HCT116 (cell line): ENCODE data around the gene SPATA16. TPM values are rescaled to one million over a fixed set of nuclear protein-coding genes. Genes with fewer than 3 reads are reported as not detected.

Experiments used
- ATAC-seq: fragments of 200-7000 bp; cut with Tn5 transposase; 2 replicates; pipeline ENCODE4 v1.9.1; 2020; ENCODE audit warnings: mild to moderate bottlenecking, moderate library complexity
- BruUV-seq: library from RNA; stranded (reverse); fragments of 400-500 nt; replicated peaks from 2 replicates; lab custom pipeline; 2021; lab: Mats Ljungman, UMichigan
- CTCF ChIA-PET: fragments of 300-600 bp; sonication (Branson Sonifier 250); formaldehyde crosslinking; loops from one replicate; lab custom pipeline; 2021; ENCODE audit warnings: antibody characterized with exemption; lab: Charles Lee
- POLR2A ChIA-PET: fragments of 300-600, 350-600 bp; sonication (Branson Sonifier 250); formaldehyde crosslinking; loops from one replicate; lab custom pipeline; 2021; ENCODE audit warnings: antibody characterized with exemption; lab: Charles Lee
- RAD21 ChIA-PET, 2 experiments: fragments of 300-600 bp; sonication (Branson Sonifier 250); formaldehyde crosslinking; loops; one replicate each; lab custom pipeline; 2023; ENCODE audit warnings: low total read pairs in 2 of 2; ENCODE audit not compliant: uncharacterized antibody in 2 of 2, unreplicated experiment in 2 of 2, low non-redundant PET in 1 of 2; lab: Charles Lee
- DNase-seq: peaks from one replicate; pipeline ENCODE4 v3.0.0-alpha.2; 2010; ENCODE audit warnings: low read depth, low spot score
- H2AFZ ChIP-seq: fragments of 200-600 bp; shearing (Covaris generic), sonication (generic); 2 replicates; pipeline ENCODE4 v1.6.1; 2017; ENCODE audit warnings: low read depth, mixed run types, mixed read lengths, antibody characterized with exemption, low read length; ENCODE audit not compliant: poor library complexity, severe bottlenecking
- H3K27ac ChIP-seq: 2 replicates; pipeline ENCODE4 v1.5.1; 2012; ENCODE audit warnings: low read depth, low read length
- H3K27me3 ChIP-seq: fragments of 200-600 bp; sonication (generic); 2 replicates; pipeline ENCODE4 v1.6.1; 2016; ENCODE audit warnings: mixed run types, low read length, mixed read lengths; ENCODE audit not compliant: insufficient read depth
- H3K36me3 ChIP-seq, 2 experiments: fragments of 200-500 bp in 1 of 2; fragments of 200-600 bp in 1 of 2; sonication (Bioruptor generic) in 1 of 2; sonication (generic) in 1 of 2; 2 replicates each; pipeline versions ENCODE4 v1.5.1 to v1.6.1; 2014 to 2016; ENCODE audit warnings: low read length in 2 of 2, inconsistent platforms in 1 of 2, mixed read lengths in 1 of 2, mixed run types in 1 of 2; ENCODE audit not compliant: insufficient read depth in 2 of 2, control insufficient read depth in 1 of 2
- H3K4me1 ChIP-seq, 2 experiments: fragments of 200-600 bp in 1 of 2; sonication (generic) in 1 of 2; 2 replicates each; pipeline versions ENCODE4 v1.5.1 to v1.6.1; 2012 to 2017; ENCODE audit warnings: low read length in 2 of 2, inconsistent platforms in 1 of 2, mild to moderate bottlenecking in 1 of 2, mixed read lengths in 1 of 2, mixed run types in 1 of 2, moderate library complexity in 1 of 2; ENCODE audit not compliant: insufficient read depth in 2 of 2, control insufficient read depth in 1 of 2
- H3K4me2 ChIP-seq: fragments of 200-600 bp; sonication (generic); 2 replicates; pipeline ENCODE4 v1.6.1; 2017; ENCODE audit warnings: mixed run types, low read length, mixed read lengths
- H3K4me3 ChIP-seq, 2 experiments: fragments of 200-600 bp in 1 of 2; sonication (generic) in 1 of 2; replicated peaks in 1 of 2; 2 replicates each; pipeline ENCODE4 v1.5.1; 2011 to 2016; ENCODE audit warnings: low read length in 2 of 2, control low read depth in 1 of 2, low read depth in 1 of 2, mild to moderate bottlenecking in 1 of 2, mixed read lengths in 1 of 2, mixed run types in 1 of 2
- H3K79me2 ChIP-seq: fragments of 200-600 bp; sonication (generic); 2 replicates; pipeline ENCODE4 v1.6.1; 2017; ENCODE audit warnings: mild to moderate bottlenecking, mixed run types, low read length, moderate library complexity, mixed read lengths; ENCODE audit not compliant: insufficient read depth
- H3K9ac ChIP-seq: fragments of 200-600 bp; sonication (generic); 2 replicates; pipeline ENCODE4 v1.6.1; 2016; ENCODE audit warnings: low read length, mixed read lengths
- H3K9me2 ChIP-seq: fragments of 200-600 bp; sonication (generic), shearing (Covaris generic); 2 replicates; pipeline ENCODE4 v1.6.1; 2017; ENCODE audit warnings: mixed run types, mild to moderate bottlenecking, moderate library complexity; ENCODE audit not compliant: insufficient read depth
- H3K9me3 ChIP-seq, 2 experiments: fragments of 200-500 bp in 1 of 2; fragments of 200-600 bp in 1 of 2; sonication (Bioruptor generic) in 1 of 2; sonication (generic) in 1 of 2; 2 replicates each; pipeline ENCODE4 v1.6.1; 2014 to 2017; ENCODE audit warnings: low read length in 2 of 2, mixed read lengths in 2 of 2, inconsistent platforms in 1 of 2, low read depth in 1 of 2, mild to moderate bottlenecking in 1 of 2, mixed run types in 1 of 2, moderate library complexity in 1 of 2; ENCODE audit not compliant: control insufficient read depth in 1 of 2, insufficient read depth in 1 of 2
- H4K20me1 ChIP-seq: fragments of 200-600 bp; sonication (generic), shearing (Covaris generic); 2 replicates; pipeline ENCODE4 v1.6.1; 2017; ENCODE audit warnings: mixed run types, mild to moderate bottlenecking, moderate library complexity; ENCODE audit not compliant: insufficient read depth
- CBX3 ChIP-seq: IDR thresholded peaks from 2 replicates; pipeline ENCODE4 v1.6.1; 2012; ENCODE audit warnings: low read depth
- CEBPB ChIP-seq: IDR thresholded peaks from 2 replicates; pipeline ENCODE4 v1.6.1; 2012; ENCODE audit warnings: low read depth
- EGR1 ChIP-seq: IDR thresholded peaks from 2 replicates; pipeline ENCODE4 v1.6.1; 2012; ENCODE audit warnings: low read depth
- ELF1 ChIP-seq: IDR thresholded peaks from 2 replicates; pipeline ENCODE4 v1.6.1; 2012; ENCODE audit warnings: low read depth, borderline replicate concordance
- EZH2 ChIP-seq: fragments of 200-600 bp; sonication (generic); IDR thresholded peaks from 2 replicates; pipeline ENCODE4 v1.6.1; 2017; ENCODE audit warnings: antibody characterized with exemption, mixed run types
- JUND ChIP-seq: IDR thresholded peaks from 2 replicates; pipeline ENCODE4 v1.6.1; 2012
- POLR2AphosphoS5 ChIP-seq: IDR thresholded peaks from 2 replicates; pipeline ENCODE4 v1.6.1; 2011; ENCODE audit warnings: mild to moderate bottlenecking, low read depth, low read length, moderate library complexity
- RAD21 ChIP-seq: IDR thresholded peaks from 2 replicates; pipeline ENCODE4 v1.6.1; 2012; ENCODE audit warnings: low read depth, mild to moderate bottlenecking
- SIN3A ChIP-seq: IDR thresholded peaks from 2 replicates; pipeline ENCODE4 v1.6.1; 2012; ENCODE audit warnings: low read depth
- SP1 ChIP-seq: IDR thresholded peaks from 2 replicates; pipeline ENCODE4 v1.6.1; 2012; ENCODE audit warnings: low read depth
- SRF ChIP-seq: IDR thresholded peaks from 2 replicates; pipeline ENCODE4 v1.6.1; 2012; ENCODE audit warnings: low read depth
- ZNF274 ChIP-seq: fragments of 200-500 bp; sonication (Bioruptor generic); IDR thresholded peaks from 2 replicates; pipeline ENCODE4 v1.6.1; 2014; ENCODE audit warnings: mild to moderate bottlenecking, low read depth, low read length, inconsistent platforms
- intact Hi-C: fragments of 100-400 bp; cut with micrococcal nuclease; formaldehyde crosslinking; loops from 2 replicates; pipeline ENCODE4 v1.10.0; 2022
- total RNA-seq: library from RNA; stranded (reverse); gene quantifications from one replicate; pipeline ENCODE4 v1.2.1, GENCODE V29; 2021; ENCODE audit not compliant: unreplicated experiment
- TF ChIP-seq, protein P1 (sequence below): IDR thresholded peaks from 2 replicates; pipeline ENCODE4 v1.6.1; 2012
- TF ChIP-seq, protein P2 (sequence below): IDR thresholded peaks from 2 replicates; pipeline ENCODE4 v1.6.1; 2012; ENCODE audit warnings: low read depth
- TF ChIP-seq, protein P3 (sequence below), 3 experiments: fragments of 200-600 bp in 1 of 3; sonication (generic) in 1 of 3; IDR thresholded peaks in 2 of 3; conservative IDR thresholded peaks in 1 of 3; 2 replicates each; pipeline ENCODE4 v1.5.1; 2012 to 2017; ENCODE audit warnings: low read depth in 2 of 3, low read length in 2 of 3, antibody characterized with exemption in 1 of 3, borderline replicate concordance in 1 of 3, control low read depth in 1 of 3, mild to moderate bottlenecking in 1 of 3, mixed read lengths in 1 of 3, mixed run types in 1 of 3, moderate library complexity in 1 of 3; ENCODE audit not compliant: insufficient read depth in 1 of 3
- TF ChIP-seq, protein P4 (sequence below): IDR thresholded peaks from 2 replicates; pipeline ENCODE4 v1.6.1; 2011; ENCODE audit warnings: mild to moderate bottlenecking, low read length, moderate library complexity; ENCODE audit not compliant: insufficient replicate concordance; ENCODE audit errors: extremely low read depth
- TF ChIP-seq, protein P5 (sequence below): IDR thresholded peaks from 2 replicates; pipeline ENCODE4 v1.6.1; 2012

The SPATA16 gene
- total RNA-seq, 1 experiment from 2014 or later = not detected

DNA sequence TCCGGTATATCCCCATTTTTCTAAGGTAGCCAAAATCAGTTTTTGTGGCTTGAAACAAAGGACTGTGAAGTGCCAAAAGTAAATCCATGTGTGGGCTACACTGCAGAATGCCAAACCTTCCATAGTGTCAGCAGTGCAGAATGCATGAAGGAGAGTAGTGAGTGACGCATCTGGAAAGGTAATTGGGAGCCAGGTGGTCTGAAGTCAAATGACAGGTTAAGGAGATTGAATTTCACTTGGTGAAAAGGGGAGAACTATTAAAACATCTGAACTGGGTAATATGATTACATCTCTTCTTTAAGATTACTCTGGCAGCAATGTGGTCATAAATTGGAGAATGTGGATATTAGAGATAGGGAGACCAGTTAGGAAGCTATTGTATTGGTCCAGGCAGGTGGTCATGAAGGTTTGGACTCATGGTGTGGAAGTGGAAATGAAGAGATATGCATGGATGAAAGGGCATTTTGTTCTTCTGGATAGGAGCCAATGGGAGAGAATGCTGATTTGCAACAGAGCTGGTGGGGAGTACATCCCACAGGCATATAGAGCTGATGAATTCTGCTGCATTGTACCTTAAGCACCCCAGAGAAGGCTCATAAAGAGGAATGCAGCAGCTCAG, 272.3 kb downstream of the SPATA16 start:
- ChIA-PET POLR2A (no interaction called here), RAD21 (no interaction called here), CTCF (no interaction called here)
- Histone ChIP-seq H3K4me1 (no peaks in the 10 kb centered on the region), H2AFZ (no peak overlapping the region), H3K9me3 (no peaks in the 10 kb centered on the region), H3K27ac (no peak overlapping the region), H3K79me2 (no peaks in the 10 kb centered on the region), H3K4me2 (no peak overlapping the region), H4K20me1 (no peaks in the 10 kb centered on the region), H3K27me3 (no peaks in the 10 kb centered on the region), H3K9ac (no peak overlapping the region), H3K4me3 (no peak overlapping the region), H3K9me2 (no peaks in the 10 kb centered on the region), H3K36me3 (no peaks in the 10 kb centered on the region)
- DNase-seq = no peak
- no peak for TF ChIP-seq JUND
- TF ChIP-seq CEBPB = no peak
- no peak for TF ChIP-seq EZH2
- no peak for TF ChIP-seq SRF
- TF ChIP-seq, protein P1, sequence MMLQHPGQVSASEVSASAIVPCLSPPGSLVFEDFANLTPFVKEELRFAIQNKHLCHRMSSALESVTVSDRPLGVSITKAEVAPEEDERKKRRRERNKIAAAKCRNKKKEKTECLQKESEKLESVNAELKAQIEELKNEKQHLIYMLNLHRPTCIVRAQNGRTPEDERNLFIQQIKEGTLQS = no peak
- no peak for TF ChIP-seq CBX3
- TF ChIP-seq POLR2AphosphoS5 = no peak
- TF ChIP-seq SIN3A = no peak
- TF ChIP-seq, protein P2, sequence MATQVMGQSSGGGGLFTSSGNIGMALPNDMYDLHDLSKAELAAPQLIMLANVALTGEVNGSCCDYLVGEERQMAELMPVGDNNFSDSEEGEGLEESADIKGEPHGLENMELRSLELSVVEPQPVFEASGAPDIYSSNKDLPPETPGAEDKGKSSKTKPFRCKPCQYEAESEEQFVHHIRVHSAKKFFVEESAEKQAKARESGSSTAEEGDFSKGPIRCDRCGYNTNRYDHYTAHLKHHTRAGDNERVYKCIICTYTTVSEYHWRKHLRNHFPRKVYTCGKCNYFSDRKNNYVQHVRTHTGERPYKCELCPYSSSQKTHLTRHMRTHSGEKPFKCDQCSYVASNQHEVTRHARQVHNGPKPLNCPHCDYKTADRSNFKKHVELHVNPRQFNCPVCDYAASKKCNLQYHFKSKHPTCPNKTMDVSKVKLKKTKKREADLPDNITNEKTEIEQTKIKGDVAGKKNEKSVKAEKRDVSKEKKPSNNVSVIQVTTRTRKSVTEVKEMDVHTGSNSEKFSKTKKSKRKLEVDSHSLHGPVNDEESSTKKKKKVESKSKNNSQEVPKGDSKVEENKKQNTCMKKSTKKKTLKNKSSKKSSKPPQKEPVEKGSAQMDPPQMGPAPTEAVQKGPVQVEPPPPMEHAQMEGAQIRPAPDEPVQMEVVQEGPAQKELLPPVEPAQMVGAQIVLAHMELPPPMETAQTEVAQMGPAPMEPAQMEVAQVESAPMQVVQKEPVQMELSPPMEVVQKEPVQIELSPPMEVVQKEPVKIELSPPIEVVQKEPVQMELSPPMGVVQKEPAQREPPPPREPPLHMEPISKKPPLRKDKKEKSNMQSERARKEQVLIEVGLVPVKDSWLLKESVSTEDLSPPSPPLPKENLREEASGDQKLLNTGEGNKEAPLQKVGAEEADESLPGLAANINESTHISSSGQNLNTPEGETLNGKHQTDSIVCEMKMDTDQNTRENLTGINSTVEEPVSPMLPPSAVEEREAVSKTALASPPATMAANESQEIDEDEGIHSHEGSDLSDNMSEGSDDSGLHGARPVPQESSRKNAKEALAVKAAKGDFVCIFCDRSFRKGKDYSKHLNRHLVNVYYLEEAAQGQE = no peak
- no peak for TF ChIP-seq EGR1
- TF ChIP-seq SP1 = no peak
- TF ChIP-seq, protein P3, sequence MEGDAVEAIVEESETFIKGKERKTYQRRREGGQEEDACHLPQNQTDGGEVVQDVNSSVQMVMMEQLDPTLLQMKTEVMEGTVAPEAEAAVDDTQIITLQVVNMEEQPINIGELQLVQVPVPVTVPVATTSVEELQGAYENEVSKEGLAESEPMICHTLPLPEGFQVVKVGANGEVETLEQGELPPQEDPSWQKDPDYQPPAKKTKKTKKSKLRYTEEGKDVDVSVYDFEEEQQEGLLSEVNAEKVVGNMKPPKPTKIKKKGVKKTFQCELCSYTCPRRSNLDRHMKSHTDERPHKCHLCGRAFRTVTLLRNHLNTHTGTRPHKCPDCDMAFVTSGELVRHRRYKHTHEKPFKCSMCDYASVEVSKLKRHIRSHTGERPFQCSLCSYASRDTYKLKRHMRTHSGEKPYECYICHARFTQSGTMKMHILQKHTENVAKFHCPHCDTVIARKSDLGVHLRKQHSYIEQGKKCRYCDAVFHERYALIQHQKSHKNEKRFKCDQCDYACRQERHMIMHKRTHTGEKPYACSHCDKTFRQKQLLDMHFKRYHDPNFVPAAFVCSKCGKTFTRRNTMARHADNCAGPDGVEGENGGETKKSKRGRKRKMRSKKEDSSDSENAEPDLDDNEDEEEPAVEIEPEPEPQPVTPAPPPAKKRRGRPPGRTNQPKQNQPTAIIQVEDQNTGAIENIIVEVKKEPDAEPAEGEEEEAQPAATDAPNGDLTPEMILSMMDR (IDR thresholded peaks at IDR 0.05 in 2 of 3, conservative IDR thresholded peaks at IDR 0.05 in 1 of 3; ENCODE audit: borderline replicate concordance in 1 of 3, insufficient read depth in 1 of 3, low read depth in 2 of 3, low read length in 2 of 3) = no peak
- TF ChIP-seq, protein P4, sequence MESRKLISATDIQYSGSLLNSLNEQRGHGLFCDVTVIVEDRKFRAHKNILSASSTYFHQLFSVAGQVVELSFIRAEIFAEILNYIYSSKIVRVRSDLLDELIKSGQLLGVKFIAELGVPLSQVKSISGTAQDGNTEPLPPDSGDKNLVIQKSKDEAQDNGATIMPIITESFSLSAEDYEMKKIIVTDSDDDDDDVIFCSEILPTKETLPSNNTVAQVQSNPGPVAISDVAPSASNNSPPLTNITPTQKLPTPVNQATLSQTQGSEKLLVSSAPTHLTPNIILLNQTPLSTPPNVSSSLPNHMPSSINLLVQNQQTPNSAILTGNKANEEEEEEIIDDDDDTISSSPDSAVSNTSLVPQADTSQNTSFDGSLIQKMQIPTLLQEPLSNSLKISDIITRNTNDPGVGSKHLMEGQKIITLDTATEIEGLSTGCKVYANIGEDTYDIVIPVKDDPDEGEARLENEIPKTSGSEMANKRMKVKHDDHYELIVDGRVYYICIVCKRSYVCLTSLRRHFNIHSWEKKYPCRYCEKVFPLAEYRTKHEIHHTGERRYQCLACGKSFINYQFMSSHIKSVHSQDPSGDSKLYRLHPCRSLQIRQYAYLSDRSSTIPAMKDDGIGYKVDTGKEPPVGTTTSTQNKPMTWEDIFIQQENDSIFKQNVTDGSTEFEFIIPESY = no peak
- no peak for TF ChIP-seq RAD21
- no peak for TF ChIP-seq ZNF274
- TF ChIP-seq, protein P5, sequence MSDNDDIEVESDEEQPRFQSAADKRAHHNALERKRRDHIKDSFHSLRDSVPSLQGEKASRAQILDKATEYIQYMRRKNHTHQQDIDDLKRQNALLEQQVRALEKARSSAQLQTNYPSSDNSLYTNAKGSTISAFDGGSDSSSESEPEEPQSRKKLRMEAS = no peak
- TF ChIP-seq ELF1 = no peak
- no peak for ATAC-seq
- BruUV-seq = no TSS peak
- intact Hi-C loops = no loop called here
